ENCODE measurements around the gene GRIP2.

DNA sequence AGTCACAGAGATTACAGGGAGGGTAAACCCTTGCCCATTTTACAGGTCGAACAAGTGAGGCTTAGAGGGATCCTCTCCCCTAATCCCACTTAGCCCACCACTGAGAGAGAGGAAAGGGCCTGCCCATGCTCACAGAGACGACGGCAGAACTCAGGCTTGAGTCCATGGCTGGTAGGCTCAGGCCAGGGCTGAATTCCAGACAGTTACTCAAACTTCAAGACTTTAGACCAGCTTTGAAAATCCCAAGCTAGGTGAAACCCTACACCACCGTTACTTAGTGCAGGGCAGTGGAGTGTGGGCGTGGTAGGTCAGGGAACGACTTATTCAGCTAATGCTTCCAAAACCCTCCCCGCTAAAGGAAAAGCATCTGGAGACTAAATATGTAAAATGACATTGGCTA is 16.4 kb downstream of the GRIP2 start:
- no peak for TF ChIP-seq POLR2A (IDR thresholded peaks at IDR 0.05; ENCODE audit: low read depth, low read length)
- TF ChIP-seq, protein P1, sequence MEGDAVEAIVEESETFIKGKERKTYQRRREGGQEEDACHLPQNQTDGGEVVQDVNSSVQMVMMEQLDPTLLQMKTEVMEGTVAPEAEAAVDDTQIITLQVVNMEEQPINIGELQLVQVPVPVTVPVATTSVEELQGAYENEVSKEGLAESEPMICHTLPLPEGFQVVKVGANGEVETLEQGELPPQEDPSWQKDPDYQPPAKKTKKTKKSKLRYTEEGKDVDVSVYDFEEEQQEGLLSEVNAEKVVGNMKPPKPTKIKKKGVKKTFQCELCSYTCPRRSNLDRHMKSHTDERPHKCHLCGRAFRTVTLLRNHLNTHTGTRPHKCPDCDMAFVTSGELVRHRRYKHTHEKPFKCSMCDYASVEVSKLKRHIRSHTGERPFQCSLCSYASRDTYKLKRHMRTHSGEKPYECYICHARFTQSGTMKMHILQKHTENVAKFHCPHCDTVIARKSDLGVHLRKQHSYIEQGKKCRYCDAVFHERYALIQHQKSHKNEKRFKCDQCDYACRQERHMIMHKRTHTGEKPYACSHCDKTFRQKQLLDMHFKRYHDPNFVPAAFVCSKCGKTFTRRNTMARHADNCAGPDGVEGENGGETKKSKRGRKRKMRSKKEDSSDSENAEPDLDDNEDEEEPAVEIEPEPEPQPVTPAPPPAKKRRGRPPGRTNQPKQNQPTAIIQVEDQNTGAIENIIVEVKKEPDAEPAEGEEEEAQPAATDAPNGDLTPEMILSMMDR (conservative IDR thresholded peaks at IDR 0.05; ENCODE audit: low read depth, low read length): no peak
- TF ChIP-seq MAFK (IDR thresholded peaks at IDR 0.05; ENCODE audit: low read depth, low read length): no peak
- no peak for TF ChIP-seq NFE2L2 (IDR thresholded peaks at IDR 0.05; ENCODE audit: low read depth, low read length)
- no peak for TF ChIP-seq MXI1 (IDR thresholded peaks at IDR 0.05; ENCODE audit: borderline replicate concordance, low read depth, low read length)
- TF ChIP-seq FOS (IDR thresholded peaks at IDR 0.05; ENCODE audit: low read depth, low read length): no peak
- TF ChIP-seq MAZ (IDR thresholded peaks at IDR 0.05; ENCODE audit: borderline replicate concordance, low read depth, low read length): no peak
- no peak for TF ChIP-seq SMC3 (IDR thresholded peaks at IDR 0.05; ENCODE audit: low read depth, low read length)

All from IMR-90 (cell line).